GM12891 (cell line): Measurements from ENCODE around the gene MUC12.

Experiments used
- POLR2A ChIP-seq: IDR thresholded peaks from 2 replicates; pipeline ENCODE4 v1.6.1; 2011; ENCODE audit warnings: low read depth, low read length, control low read depth
- POLR2AphosphoS5 ChIP-seq: IDR thresholded peaks from 2 replicates; pipeline ENCODE4 v1.6.1; 2011; ENCODE audit warnings: low read depth, low read length, control low read depth
- POU2F2 ChIP-seq: IDR thresholded peaks from 2 replicates; pipeline ENCODE4 v1.6.1; 2011; ENCODE audit warnings: low read depth, mild to moderate bottlenecking, control low read depth, low read length, moderate library complexity
- SPI1 ChIP-seq: IDR thresholded peaks from 2 replicates; pipeline ENCODE4 v1.6.1; 2011; ENCODE audit warnings: low read depth, low read length, control low read depth
- TAF1 ChIP-seq: IDR thresholded peaks from 2 replicates; pipeline ENCODE4 v1.6.1; 2011; ENCODE audit warnings: low read depth, low read length, control low read depth

GRCh38 chr7:100943693-100944092, 25.7 kb upstream of the MUC12 start:
- TF ChIP-seq POLR2AphosphoS5 = no peak
- TF ChIP-seq SPI1 = no peak
- no peak for TF ChIP-seq POLR2A
- TF ChIP-seq TAF1 = no peak
- no peak for TF ChIP-seq POU2F2
